HG02852 (cell line): ENCODE data around the gene ZIC4.

Experiments used
- ATAC-seq: cut with Tn5 transposase; IDR thresholded peaks from one replicate; pipeline ENCODE4 v1.9.1; 2021; ENCODE audit warnings: mild to moderate bottlenecking, moderate library complexity; ENCODE audit not compliant: unreplicated experiment

The ZIC4 gene

DNA sequence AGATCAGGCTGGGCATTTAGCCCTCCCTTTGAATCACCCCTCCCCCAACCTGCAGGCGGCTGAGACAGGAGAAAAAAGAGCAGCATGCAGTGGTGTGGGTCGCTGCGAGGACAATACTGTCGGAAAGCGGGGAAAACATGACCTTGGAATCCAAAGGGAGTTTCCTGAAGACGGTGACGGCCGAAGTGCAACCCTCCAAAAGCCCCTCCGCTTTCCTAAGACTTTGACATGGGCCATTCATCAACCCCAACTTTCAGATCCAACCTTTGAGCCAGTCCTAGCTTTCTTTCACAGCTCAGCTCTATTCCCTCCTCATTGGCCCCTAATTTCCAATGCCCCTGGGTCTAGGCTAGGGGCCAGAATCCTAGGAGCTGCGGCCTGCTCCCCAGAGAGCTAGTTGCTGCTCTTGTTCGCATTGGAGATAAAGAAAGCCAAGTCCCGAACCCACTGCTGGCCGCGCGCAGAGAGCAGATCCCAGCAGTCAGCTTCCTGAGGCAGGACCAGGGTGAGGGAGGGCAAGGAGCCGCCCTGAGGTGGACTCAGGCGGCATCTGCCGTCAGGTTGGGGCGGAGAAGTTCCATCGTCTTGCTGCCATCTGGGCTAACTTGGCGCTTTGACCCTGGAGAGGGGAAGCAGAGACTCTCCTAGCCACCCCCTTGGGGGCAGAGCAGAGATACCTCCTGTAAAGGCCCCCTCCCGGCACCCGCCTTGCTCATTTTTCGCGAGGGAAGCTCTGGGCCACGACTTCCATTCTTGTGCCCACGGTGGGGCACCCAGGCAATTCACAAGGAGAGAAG is 914 bp downstream of the ZIC4 start:
- no peak for ATAC-seq

DNA sequence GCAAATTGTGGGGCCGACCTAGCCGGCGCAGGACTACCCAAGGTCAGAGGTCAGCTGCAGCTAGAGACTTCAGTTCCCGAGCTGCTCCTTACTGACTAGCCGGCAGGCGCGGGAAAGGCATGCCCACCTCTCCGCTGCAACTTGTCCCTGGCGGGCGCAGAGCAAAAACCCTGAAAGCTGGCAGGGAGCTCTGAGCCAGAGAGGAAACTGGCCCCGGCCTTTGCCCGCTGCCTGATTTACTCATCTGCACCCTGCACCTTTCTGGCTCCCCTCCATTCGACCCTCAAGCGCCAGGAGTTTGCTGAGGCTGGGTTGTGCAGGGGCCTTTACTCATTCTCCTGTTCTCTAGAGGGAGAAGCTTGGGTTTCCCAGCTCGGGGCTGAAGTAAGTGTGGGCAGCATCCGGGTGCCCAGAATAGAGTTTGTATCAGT is 1.5 kb downstream of the ZIC4 start:
- no peak for ATAC-seq

DNA sequence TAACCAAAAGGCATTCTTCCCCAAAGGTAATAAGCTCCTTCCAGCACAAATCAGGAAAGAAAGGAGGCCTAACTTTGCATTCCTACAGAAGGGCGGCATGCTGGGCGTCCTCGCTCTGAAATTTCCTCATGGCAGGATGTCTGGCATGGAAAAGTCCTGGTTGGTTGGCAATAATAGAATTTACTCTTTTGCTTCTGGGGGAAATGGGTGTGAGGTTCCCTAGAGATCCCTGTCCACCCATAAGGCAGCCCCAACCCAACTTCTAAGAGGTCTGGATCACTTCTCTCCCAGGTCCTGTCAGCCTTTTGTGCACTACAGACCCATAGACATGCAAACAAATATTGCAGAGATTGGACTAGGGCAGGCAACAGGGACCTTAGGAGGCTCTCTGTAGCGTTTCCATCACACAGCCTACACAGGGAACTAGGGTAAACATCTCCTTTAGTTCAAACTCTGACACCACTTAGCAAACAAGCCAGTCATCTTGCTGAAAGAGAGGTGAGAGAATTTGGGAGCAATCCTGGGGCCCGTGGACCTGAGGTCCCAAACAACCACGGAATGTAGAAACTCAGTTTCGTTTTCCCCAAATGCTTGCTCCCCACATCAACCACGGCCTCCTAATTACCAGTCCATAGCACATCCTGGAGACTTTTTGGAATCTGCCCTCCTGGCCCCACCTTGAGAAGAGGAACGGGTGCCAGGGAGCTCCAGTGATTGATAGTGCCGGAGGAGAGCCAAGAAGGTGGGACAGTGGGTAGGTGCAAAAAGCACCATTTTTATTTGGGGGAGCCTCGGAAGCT is 2.1 kb downstream of the ZIC4 start:
- ATAC-seq: no peak

DNA sequence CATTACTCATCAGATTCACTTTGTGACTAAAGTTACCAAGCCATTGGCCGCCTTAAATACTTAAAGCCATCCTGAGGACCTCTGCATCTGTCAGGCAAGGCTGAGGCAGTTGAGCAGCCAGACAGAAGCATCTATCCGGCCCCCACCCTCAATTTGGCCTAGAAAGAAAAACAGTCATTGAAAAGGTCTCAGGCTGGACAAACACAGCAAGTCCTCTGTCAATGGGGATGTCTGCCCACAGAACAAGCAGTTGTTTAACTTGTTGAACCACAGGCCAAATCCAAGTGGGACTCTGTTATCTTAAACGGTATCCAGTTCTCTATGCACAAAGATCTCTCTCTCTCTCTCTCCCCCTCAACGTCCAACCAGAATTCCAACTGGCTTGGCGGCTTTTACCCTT is 2.8 kb downstream of the ZIC4 start:
- no peak for ATAC-seq

DNA sequence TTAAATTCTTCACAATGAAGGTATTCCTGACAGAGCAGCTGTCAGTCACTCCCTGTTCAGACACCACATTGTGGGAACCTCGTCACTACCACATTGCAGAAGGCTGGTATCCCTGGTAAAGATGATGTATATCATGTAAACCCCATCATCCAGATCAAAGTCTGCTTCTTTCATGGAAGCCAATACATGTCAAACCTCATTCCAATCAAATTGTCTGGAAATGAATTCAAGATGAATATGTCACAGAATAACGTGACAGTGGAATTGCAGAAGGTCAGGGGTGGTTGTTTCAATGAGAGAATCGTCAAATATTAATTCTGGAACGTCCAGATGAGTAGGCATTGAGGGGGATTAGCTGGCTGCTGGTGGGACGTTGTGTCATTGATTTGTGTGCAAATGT is 4.2 kb downstream of the ZIC4 start:
- no peak for ATAC-seq

DNA sequence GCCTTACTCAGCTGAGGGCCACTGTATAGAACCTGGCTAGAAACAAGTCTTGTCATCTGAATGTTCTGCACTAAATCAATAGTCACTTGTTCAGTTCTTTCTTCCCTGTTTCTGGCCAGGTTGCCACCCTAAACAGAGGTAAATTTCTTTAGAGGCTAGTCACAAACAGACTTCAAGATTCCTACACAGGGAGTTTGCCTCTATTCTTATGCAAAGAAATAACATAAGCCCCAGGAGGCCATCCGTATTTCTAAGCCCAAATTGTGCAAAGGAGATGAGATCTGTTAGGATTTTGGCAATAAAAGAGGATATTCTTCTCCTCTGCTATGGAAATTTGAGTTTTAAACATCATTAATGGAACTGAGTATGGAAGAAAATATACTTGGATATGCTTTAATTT is 4.9 kb downstream of the ZIC4 start:
- no peak for ATAC-seq

DNA sequence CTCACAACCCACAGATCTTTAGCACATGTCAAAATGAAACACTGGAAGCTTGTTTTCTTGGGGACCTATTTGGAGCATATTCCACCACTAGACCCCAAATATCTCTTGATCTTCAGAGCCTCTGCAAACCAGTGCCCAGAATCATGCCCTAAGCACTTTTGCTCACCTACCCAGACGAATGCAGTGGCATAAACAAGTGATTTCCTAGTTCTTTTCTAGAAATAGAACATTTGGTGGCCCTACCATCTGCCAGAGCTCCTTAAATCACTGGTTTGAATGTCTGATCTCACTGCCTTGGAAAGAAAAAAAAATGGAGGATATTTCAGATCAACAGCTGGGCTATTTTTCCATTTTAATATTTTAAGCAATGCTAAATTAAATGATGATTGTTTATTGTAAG is 5.3 kb downstream of the ZIC4 start:
- no peak for ATAC-seq

DNA sequence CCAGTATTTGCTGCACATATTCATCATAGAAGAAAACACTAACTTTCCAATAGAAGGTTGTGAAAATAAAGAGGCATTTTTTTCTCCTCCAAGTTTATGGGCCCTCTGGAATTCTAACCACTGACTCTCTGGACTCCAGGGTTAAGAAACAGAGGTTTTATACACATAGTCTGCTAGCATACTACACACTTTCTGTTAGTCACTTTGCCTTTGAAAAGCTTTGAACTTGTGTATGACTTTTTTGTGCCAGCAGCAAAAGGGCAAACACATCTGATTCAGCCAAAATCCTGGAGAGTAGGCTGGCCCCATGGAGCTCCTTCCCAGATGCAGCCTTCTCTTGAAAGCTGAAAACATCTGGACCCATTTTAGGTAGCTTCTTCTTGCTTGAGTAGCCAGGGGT is 6.2 kb downstream of the ZIC4 start:
- no peak for ATAC-seq

DNA sequence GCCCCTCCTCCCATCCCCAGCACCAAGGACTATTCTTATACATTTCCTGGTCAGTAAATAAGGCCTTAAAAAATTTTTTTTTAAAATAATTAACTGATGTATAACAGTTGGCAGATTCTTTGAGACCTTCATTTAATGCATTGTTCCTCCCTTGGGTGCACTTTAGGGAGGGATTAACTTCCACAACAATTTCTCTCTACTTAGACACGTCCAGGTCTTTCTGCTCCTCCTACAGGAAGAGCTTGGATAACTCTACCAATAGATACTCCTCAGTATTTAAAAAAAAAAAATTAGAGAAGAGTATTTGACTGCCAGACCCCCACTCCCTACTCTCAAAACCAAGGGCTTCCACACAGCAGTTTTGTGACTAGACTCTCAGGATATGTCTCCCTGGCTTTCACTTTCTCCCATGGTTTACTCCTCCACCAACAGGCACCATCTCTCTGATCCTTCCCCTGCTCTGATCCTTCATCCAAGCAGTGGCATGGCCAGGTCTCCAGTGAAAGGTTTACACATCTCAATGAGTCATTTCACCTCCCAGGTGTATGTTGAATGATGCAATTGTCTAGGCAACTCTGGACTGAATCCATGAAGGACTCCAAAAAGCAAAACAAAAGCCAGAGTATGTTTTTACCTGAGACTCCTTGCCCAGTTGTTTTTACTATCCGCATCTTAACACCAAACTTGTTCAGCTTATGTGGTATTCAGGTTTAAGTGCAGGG is 7.4 kb downstream of the ZIC4 start:
- ATAC-seq: no peak

DNA sequence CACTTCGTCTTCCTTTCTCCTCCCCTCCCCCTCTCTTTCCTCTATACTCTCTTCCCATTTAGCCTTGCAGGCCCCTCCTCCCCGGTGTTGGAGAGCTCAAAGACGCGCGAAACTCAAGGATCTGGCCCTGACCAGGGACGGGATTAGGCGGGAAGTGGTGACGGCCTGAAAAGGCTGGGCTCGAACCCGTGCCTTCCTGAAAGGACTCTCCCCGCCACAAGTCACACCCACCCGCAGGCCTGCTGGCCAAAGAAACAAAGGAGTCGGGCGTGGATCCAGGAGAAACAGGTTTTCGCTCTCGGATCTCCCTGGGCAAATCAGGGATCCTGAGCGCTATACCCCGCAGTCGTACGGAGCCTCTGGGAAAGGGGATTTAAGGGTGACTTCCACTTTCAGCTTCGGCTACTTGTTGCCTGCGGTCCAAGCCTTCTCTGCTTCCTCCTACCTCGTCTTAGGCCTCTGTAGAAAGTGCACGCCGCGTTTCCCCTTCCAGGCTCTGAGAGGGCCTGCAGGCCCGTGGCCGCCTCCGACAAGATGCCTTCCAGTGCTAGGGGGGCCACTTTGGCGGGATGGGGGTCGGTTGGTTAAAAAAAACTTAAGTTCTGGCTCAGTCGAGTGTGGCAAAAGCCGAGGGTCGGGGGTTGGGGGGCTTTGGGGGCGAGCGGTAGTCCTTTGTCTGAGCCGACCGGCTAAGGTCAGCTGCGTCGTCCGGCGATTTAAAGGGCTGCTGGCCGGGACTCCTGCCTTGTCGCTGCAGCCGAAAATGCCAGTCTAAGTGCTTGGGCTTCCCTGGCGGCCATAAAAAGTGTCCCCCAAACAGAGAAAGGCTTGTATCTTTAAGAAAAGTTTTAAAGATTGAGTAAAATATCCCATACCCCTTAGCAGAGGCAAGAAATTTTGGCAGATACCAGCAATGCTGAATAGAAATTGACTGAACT is 8.2 kb downstream of the ZIC4 start:
- no peak for ATAC-seq

DNA sequence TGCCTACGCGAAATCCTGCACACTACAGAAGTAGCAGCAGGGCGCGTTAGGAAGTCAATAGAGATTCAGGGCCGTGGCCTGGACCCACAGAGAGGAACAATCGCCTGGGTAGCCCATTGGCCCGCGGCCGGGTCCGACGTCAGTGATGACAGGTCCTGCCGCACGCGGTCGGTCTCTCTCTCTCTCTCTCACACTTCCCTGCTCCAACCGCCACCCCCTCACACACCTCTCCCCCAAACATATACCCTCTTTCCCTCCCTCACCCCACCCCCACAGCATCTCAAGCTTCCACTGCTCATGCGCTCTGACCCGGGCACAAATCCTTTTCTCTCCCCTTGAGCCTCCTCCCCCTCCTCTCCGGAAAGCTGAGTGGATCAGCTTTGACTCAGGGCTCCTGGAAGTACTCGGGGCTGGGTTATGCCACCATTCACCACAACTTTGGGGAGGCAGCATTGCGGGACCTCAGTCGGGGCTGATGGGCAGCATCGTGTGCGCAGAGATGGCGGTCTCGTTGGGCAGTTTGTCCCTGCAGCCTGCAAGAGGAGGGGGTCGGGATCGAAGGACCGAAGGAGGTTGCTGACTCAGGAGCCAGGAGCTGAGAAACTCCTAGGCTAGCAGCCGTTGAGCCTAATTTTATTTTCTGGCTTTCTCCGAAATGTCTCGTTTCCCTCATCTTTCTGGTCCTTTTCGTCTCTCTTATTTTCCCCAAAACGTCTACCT is 9.0 kb downstream of the ZIC4 start:
- no peak for ATAC-seq

DNA sequence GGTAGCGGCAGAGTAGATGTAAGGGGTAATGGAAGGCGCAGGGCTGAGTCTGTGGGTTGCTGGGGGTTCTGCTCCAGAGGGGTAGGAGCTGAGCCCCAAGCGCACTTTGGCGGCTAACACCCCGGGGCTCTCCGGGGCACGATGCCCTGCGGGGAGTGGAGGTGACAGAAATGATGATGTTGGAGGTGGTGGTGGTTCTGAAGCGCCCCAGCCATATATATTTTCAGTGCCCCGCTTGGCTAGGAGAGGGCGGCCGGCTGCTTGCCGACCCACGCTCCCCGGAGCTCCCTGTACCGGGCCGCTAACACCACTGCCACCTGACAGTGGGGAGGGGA is 9.7 kb downstream of the ZIC4 start:
- ATAC-seq: no peak

DNA sequence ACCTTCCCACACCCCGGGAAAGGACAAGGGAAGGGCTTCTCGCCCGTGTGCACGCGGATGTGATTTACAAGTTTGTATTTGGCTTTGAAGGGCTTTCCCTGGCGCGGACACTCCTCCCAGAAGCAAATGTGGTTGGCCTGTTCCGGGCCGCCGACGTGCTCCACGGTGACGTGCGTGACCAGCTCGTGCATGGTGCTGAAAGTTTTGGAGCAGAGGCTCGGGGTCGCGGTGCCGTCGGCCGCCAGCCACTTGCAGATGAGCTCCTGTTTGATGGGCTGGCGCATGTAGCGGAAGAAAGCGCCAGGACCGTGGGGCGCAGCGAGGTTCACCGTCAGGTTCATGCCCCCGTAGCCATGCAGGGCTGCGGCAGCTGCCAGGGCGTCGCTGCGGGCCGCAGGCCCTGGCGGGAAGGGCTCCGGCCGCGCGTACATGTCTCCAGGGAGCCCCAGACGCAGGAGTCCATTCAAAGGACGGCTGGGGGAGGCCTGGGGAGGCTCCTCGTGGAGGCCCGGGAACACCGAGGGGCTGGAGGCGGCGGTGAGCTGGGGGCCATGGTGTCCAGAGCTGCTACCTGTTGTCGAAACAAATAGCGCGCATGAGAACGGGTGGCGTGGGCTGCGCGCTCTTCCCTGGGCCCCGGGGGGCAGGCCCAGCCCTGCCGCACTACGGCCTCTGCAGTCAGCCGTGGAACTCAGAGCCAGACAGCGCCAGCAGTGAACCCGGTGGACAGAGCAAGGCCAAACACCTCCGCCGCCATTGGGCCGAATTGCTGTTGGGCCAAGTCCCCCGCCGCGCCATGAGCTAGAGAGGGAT is 10.2 kb downstream of the ZIC4 start:
- ATAC-seq: no peak

DNA sequence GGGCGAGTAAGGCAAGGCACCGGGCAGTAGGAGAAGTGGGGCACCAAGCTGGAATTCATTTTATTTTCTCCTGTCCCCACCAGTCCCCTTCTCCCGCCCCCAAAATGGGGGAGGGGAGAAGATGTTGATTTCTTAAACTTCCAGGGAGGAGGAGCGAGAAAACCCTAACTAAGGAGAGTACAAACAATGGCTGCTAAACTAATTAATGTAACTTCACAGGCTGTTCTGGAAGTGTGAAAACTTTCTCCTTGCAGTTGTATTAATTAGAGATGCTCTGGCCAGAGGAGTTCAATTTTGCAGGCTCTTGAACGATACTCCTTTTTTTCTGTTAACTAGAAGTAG is 11.5 kb downstream of the ZIC4 start:
- no peak for ATAC-seq

DNA sequence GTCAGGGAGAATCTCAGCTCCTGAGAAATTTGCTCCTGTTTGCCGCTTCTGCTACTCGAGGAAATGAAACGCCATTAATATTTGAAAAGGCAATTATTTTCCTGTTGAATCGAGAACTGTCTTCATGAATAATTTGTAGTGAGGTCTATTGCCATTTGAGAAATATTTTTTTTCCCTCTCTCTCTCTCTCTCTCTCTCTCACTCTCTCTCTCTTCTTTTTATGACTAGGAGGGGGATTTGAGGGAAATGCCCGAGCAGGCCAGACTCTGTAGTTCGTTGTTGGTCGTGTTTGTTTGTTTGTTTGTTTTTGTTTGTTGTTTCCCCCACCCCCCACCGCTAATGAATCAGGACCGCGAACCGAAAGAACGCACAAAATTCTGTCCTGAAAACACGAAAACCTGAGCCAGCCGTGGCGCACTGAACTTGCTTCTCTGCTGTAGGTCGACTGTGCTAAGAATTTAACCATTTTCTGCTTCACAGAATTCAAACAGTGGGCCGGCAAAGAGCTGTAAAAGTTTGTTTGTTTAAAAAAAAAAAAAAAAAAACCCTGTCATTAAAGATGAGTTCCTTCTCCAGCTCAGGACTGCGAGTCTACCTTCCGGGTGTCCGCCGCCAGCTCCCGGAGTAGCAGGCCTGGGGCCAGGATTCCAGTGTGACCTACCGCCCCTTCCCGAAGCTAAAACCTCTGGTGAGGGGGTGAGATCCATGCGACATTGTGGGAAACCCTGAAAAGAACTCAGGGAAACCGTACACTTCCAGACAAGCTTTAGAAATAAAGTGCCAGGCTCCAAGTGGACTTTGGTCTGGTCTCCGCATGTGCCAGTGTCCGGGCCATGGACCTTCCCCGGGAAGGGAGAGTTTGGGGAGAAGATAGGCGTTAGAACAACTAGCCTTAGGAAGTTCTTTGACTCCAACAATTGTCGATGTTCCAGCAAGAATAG is 12.1 kb downstream of the ZIC4 start:
- no peak for ATAC-seq

DNA sequence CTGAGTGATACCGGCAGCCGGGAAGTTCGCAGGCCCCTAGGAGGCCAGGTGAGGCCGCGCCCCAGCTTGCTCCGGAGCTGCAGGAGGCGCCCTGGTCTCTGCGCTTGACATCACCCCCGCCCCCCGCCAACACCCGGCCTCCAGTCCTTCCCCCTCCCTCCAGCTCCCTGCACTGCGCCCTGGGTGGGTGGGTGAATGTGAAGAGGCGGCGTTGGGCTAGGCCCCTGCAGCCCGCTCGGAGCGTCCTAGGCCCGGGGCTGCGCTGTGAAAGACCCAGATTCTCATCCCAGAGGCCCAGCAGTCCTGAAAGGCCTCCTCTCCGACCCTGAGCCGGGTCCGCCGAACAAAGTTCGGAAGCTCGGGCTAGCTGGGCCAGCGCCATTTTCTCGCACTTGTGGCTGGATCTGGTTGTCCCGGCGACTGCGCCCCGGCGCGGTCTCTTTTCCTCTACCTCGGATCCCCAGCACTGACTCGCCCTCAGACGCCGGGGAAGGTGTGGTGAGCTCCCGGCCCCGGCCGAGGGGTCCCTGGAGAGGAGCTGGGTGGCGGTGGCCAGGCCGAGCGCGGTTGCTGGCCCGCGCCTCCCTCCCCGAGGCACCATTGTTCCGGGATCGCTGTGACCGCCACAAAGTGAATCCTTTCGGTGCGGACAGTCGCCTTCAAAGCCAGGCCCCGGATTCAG is 12.9 kb downstream of the ZIC4 start:
- ATAC-seq: no peak

DNA sequence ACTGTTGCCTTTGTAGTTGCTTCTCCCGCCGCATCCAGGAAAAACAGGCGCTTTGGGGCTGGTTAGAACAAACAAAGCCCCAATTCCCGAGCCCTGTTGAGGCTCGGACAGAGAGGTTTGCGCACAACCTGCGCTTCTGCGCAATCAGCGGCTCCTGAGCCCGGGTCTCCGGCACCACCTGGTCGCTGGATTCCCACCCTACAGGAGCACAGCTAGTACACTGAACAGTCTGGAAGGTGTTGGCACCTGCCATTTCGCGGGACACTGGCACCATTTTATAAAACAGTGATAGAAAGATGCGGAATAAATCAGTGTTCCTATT is 13.8 kb downstream of the ZIC4 start:
- no peak for ATAC-seq
